Placental epithelial cell (primary cell): ENCODE measurements around the gene USB1. TPM values are rescaled to one million over a fixed set of nuclear protein-coding genes. Genes with fewer than 3 reads are reported as not detected.

Experiments
- total RNA-seq: library from RNA; depleted of rRNA; stranded (reverse); fragments of >200 nt; gene quantifications from 2 replicates; pipeline ENCODE4 v1.2.3, GENCODE V29; 2012

USB1 gene
- 15.7 and 29.2 TPM in 2 replicates for total RNA-seq

GRCh38 chr16:58000706-58001676, at the start of gene USB1:
TSS of gene USB1 (plus strand) at chr16:58001407. CDS start at chr16:58001484, 77 bp downstream.

GRCh38 chr16:57970970-57971369, 30.2 kb upstream of the USB1 start, which contains the start of gene CNGB1:
TSS of gene CNGB1 (minus strand) at chr16:57971128. CDS start at chr16:57967286, 3,842 bp downstream.

GRCh38 chr16:57999971-58000705, 1.1 kb upstream of the USB1 start, which contains the start of gene ZNF319:
TSS of gene ZNF319 (minus strand) at chr16:58000672. CDS start at chr16:57998265, 2,407 bp downstream.

GRCh38 chr16:58025351-58026138, 24.3 kb downstream of the USB1 start, which contains the start of gene MMP15:
TSS of gene MMP15 (plus strand) at chr16:58025754. CDS start at chr16:58026351, 597 bp downstream.

Other genes with a start within 250 kb of the USB1 start
- 29.4 and 58.9 TPM in 2 replicates for gene KIFC3, start 198.9 kb upstream of the USB1 start, total RNA-seq
- gene CNGB1, start 30.3 kb upstream of the USB1 start, total RNA-seq, result under 0.01 TPM in 1 of 2 replicates, not detected in the other
- 3.9 and 7.0 TPM in 2 replicates for gene ZNF319, start 735 bp upstream of the USB1 start, total RNA-seq
- 5.1 and 12.0 TPM in 2 replicates for gene MMP15, start 24.3 kb downstream of the USB1 start, total RNA-seq
- gene CFAP20, start 128.0 kb downstream of the USB1 start, total RNA-seq, result 23.6 and 47.6 TPM in 2 replicates
- 24.8 and 33.8 TPM in 2 replicates for gene CSNK2A2, start 196.7 kb downstream of the USB1 start, total RNA-seq